Nephron progenitor cell (in vitro differentiated cells): Measurements from ENCODE around the gene COPE.
A peak's percentile ranks its signal among the peaks of the same experiment; 100 is the strongest.
"Not testable (repeated sequence)": the region's sequence is repeated elsewhere in the genome, so short reads cannot be mapped to it uniquely, and the experiment has no call there.

Experiments used
- DNase-seq: peaks from one replicate; pipeline ENCODE4 v3.0.0; 2021
- H3K27ac Mint-ChIP-seq: 2 replicates; pipeline ENCODE4 v1.8.0; 2021; ENCODE audit warnings: mild to moderate bottlenecking, moderate library complexity, mixed read lengths
- H3K27me3 Mint-ChIP-seq: 2 replicates; pipeline ENCODE4 v1.8.0; 2021; ENCODE audit warnings: mild to moderate bottlenecking, low read depth, mixed read lengths; ENCODE audit not compliant: poor library complexity
- H3K36me3 Mint-ChIP-seq: 2 replicates; pipeline ENCODE4 v1.8.0; 2021; ENCODE audit warnings: low read depth, mixed read lengths
- H3K4me1 Mint-ChIP-seq: 2 replicates; pipeline ENCODE4 v1.8.0; 2021; ENCODE audit warnings: mixed read lengths
- H3K4me3 Mint-ChIP-seq: 2 replicates; pipeline ENCODE4 v1.8.0; 2021; ENCODE audit warnings: mild to moderate bottlenecking, moderate library complexity, mixed read lengths
- H3K9me3 Mint-ChIP-seq: 2 replicates; pipeline ENCODE4 v1.8.0; 2021; ENCODE audit warnings: mild to moderate bottlenecking, moderate library complexity, mixed read lengths
- TF ChIP-seq, protein P1 (sequence below): fragments of 200-600 bp; sonication (generic); IDR thresholded peaks from 2 replicates; pipeline ENCODE4 v1.5.0; 2021; ENCODE audit warnings: antibody characterized with exemption

Gene COPE

DNA sequence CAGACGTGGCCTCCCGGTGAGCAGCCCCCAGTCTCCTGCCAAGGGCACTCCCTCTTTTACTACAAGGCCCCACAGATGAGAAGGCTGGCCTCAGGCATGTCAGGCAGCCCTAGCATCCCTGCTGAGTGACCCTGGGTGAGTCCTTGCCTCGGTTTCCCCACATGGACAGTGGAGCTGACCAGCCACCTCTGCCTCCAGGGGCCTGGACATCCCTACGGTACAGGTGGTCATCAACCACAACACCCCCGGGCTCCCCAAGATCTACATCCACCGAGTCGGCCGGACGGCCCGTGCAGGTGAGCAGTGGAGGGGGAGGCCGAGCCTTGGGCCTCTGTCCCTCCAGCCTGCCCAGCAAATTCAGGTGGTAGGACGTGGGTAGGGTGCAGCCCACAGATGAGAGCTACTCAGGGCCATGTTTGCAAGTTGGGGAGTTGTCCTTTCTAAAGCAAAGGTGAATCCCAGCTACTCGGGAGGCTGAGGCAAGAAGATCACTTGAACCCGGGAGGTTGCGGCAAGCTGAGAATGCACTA is 5.6 kb upstream of the COPE start:
- no peak overlapping the region for H3K4me3 Mint-ChIP-seq
- TF ChIP-seq, protein P1, sequence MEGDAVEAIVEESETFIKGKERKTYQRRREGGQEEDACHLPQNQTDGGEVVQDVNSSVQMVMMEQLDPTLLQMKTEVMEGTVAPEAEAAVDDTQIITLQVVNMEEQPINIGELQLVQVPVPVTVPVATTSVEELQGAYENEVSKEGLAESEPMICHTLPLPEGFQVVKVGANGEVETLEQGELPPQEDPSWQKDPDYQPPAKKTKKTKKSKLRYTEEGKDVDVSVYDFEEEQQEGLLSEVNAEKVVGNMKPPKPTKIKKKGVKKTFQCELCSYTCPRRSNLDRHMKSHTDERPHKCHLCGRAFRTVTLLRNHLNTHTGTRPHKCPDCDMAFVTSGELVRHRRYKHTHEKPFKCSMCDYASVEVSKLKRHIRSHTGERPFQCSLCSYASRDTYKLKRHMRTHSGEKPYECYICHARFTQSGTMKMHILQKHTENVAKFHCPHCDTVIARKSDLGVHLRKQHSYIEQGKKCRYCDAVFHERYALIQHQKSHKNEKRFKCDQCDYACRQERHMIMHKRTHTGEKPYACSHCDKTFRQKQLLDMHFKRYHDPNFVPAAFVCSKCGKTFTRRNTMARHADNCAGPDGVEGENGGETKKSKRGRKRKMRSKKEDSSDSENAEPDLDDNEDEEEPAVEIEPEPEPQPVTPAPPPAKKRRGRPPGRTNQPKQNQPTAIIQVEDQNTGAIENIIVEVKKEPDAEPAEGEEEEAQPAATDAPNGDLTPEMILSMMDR = no peak
- H3K27ac Mint-ChIP-seq = peak overlapping the region; percentile 12
- peaks cover 15% of the 10 kb centered on the region for H3K4me1 Mint-ChIP-seq
- no peak for DNase-seq
- peaks cover under 1% of the 10 kb centered on the region for H3K27me3 Mint-ChIP-seq
- no peaks in the 10 kb centered on the region for H3K9me3 Mint-ChIP-seq
- peaks cover 32% of the 10 kb centered on the region for H3K36me3 Mint-ChIP-seq

DNA sequence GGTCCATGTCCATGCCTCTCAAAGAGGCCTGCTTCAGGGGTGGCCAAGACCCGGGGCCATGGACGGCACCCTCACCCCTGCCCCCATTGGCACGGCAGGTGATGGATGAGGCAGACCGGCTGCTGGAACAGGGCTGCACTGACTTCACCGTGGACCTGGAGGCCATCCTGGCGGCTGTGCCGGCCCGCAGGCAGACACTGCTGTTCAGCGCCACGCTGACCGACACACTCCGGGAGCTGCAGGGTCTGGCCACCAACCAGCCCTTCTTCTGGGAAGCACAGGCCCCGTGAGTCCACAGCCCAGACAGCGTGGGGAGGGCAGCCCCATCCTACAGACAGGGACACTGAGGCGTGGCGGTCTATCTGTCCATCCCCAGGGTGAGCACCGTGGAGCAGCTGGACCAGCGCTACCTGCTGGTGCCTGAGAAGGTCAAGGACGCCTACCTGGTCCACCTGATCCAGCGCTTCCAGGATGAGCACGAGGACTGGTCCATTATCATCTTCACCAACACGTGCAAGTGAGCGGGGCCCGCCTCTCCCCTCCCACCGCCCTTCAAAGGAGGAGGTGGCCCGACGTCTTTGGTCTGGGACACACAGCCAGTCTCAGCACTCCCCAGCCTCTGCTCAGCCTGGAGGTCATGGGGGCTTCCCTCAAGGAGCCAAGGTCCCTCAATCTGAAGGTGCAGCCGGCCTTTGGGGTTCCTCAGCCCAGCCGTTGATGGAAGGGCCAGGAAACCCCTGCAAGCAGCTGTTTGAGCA is 3.2 kb upstream of the COPE start:
- peaks cover 31% of the 10 kb centered on the region for H3K4me1 Mint-ChIP-seq
- no peak overlapping the region for H3K4me3 Mint-ChIP-seq
- TF ChIP-seq, protein P1 = no peak
- H3K27ac Mint-ChIP-seq = peak overlapping the region; percentile 88
- H3K27me3 Mint-ChIP-seq = peaks cover 6% of the 10 kb centered on the region
- peaks cover 28% of the 10 kb centered on the region for H3K36me3 Mint-ChIP-seq
- H3K9me3 Mint-ChIP-seq = no peaks in the 10 kb centered on the region
- no peak for DNase-seq

DNA sequence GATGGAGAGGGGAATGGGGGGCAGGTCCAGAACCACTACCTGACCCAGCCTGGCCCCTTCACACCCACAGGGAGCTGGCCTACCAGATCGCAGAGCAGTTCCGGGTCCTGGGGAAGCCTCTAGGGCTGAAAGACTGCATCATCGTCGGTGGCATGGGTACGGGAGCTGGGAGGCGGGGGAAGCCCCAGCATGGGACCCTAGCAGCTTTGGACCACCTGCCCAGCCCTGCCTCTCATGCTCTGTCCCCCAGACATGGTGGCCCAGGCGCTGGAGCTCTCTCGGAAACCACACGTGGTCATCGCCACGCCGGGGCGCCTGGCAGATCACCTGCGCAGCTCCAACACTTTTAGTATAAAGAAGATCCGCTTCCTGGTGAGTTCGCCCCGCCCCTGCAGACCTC is 2.4 kb upstream of the COPE start:
- Mint-ChIP-seq H3K27me3 (peaks cover 6% of the 10 kb centered on the region), H3K4me3 (peak overlapping the region; percentile 96), H3K4me1 (peaks cover 34% of the 10 kb centered on the region), H3K36me3 (peaks cover 28% of the 10 kb centered on the region), H3K9me3 (no peaks in the 10 kb centered on the region), H3K27ac (no peak overlapping the region)
- TF ChIP-seq, protein P1 = no peak
- DNase-seq = no peak

DNA sequence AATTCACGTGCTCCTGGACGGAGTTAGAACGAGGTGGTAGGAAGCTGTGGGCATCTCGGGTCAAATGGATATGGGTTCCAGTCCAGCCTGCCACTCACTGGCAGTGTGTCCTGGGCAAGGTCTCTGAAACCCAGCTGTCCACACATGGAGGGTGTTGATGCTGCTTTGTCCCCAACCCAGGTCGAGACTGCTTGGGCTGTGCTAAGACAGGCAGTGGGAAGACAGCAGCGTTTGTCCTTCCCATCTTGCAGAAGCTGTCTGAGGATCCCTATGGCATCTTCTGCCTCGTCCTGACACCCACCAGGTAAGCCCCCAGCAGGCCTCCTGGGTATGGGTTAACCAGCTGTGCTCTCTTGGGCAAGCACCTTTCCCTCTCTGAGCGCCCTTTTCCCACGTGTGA is 1.2 kb upstream of the COPE start:
- TF ChIP-seq, protein P1 = no peak

DNA sequence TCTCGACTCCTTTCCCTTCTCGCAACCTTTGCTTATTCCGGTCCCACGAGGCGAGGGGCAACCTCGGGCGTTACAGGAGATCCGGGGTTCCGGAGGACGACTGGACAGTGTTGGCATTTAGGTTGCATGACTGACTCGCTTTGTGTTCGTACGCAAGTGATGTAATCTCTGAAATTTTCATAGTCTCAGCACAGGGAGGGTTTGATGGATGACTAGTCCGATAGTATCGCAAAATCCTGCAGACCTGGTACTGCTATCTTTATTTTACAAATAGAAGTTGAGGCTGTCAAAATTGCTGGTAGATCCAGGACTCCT is 670 bp upstream of the COPE start:
- DNase-seq = no peak
- Mint-ChIP-seq H3K4me1 (peaks cover 34% of the 10 kb centered on the region), H3K27me3 (peaks cover 9% of the 10 kb centered on the region), H3K27ac (peak overlapping the region; percentile 61), H3K4me3 (peak overlapping the region; percentile 96), H3K36me3 (peaks cover 26% of the 10 kb centered on the region), H3K9me3 (no peaks in the 10 kb centered on the region)
- TF ChIP-seq, protein P1 = no peak

More for the DNA sequence above, 1.2 kb upstream of the COPE start:
- Mint-ChIP-seq H3K4me1 (peaks cover 34% of the 10 kb centered on the region), H3K4me3 (peak overlapping the region; percentile 96), H3K9me3 (no peaks in the 10 kb centered on the region), H3K27ac (no peak overlapping the region), H3K36me3 (peaks cover 27% of the 10 kb centered on the region), H3K27me3 (peaks cover 9% of the 10 kb centered on the region)
- DNase-seq = no peak

GRCh38 chr19:18917593-18917992 is 1.6 kb downstream of the COPE start:
- H3K27ac Mint-ChIP-seq = peak overlapping the region; percentile 67
- H3K27me3 Mint-ChIP-seq, DNase-seq, H3K9me3 Mint-ChIP-seq: not testable (repeated sequence)
- H3K36me3 Mint-ChIP-seq = peaks cover 20% of the 10 kb centered on the region
- H3K4me1 Mint-ChIP-seq = peaks cover 34% of the 10 kb centered on the region
- peak overlapping the region; percentile 96 for H3K4me3 Mint-ChIP-seq
